ENCODE results near the gene BRIX1.

GRCh38 chr5:34916518-34916917 is 1.0 kb downstream of the BRIX1 start:
- no peak for TF ChIP-seq EZH2phosphoT487 (IDR thresholded peaks at IDR 0.05; ENCODE audit: insufficient read depth, low read depth)
- TF ChIP-seq EZH2 (IDR thresholded peaks at IDR 0.05; ENCODE audit: insufficient read depth, poor library complexity, severe bottlenecking), result no peak
